ENCODE results near the gene MED4. TPM values are rescaled to one million over a fixed set of nuclear protein-coding genes. Genes with fewer than 3 reads are reported as not detected.

MED4 gene
- total and polyA plus RNA-seq, 3 donors from 2014 or later: 55.3 to 111 (median 58.2) TPM

GRCh38 chr13:48028066-48028465 lies 66.8 kb downstream of the MED4 start:
- TF ChIP-seq POLR2A (IDR thresholded peaks at IDR 0.05) (no peak), CTCF (IDR thresholded peaks at IDR 0.05) (no peak)
- no peak for DNase-seq
- intact Hi-C loops (cut with DNase I; ENCODE audit: low total_unique reads): no loop called here
- Histone ChIP-seq H3K9me3 (no peaks in the 10 kb centered on the region), H3K27me3 (no peaks in the 10 kb centered on the region), H3K36me3 (ENCODE audit: low read depth, missing control alignments) (no peaks in the 10 kb centered on the region), H3K4me3 (no peak overlapping the region), H3K4me1 (no peaks in the 10 kb centered on the region), H3K27ac (no peak overlapping the region)

Small RNA genes lying within 50 kb of the gene (small RNA-seq; reads per million reads assigned to genes)
- gene POLR2KP2: 0 reads per million in 2 donors

Other genes starting within 250 kb of the MED4 start
- gene SUCLA2, start 93.8 kb downstream of the MED4 start, total RNA-seq: 10 to 100 TPM; 41.5 to 50.0 TPM
- 32.7 TPM for gene SUCLA2, start 93.8 kb downstream of the MED4 start, polyA plus RNA-seq (ENCODE audit: insufficient read depth, low read depth, low replicate concordance)
- gene NUDT15, start 57.4 kb downstream of the MED4 start, total RNA-seq: 10 to 100 TPM; 11.1 to 12.3 TPM
- 16.9 TPM for gene NUDT15, start 57.4 kb downstream of the MED4 start, polyA plus RNA-seq (ENCODE audit: insufficient read depth, low read depth, low replicate concordance)
- 100 to 1,000 TPM; 330 to 351 TPM for gene ITM2B, start 138.1 kb upstream of the MED4 start, total RNA-seq
- 588 TPM for gene ITM2B, start 138.1 kb upstream of the MED4 start, polyA plus RNA-seq (ENCODE audit: insufficient read depth, low read depth, low replicate concordance)
- gene RB1, start 208.6 kb upstream of the MED4 start, total RNA-seq: 10 to 100 TPM; 38.8 to 43.0 TPM
- gene RB1, start 208.6 kb upstream of the MED4 start, polyA plus RNA-seq (ENCODE audit: insufficient read depth, low read depth, low replicate concordance): 21.9 TPM

All from testis (tissue), 3 donors.